Measurements from ENCODE around the gene TMPO.

- no peak for TF ChIP-seq POLR2A (IDR thresholded peaks at IDR 0.05)
- no peak for TF ChIP-seq CTCF (IDR thresholded peaks at IDR 0.05)
Measured at GRCh38 chr12:98485792-98486340, 29.5 kb upstream of the TMPO start.

Measured in Peyer's patch (tissue), 4 donors.